ENCODE results near the gene CCL5.

CCL5 gene

GRCh38 chr17:35865412-35866340 is 14.5 kb downstream of the CCL5 start:
- no peak for DNase-seq

- no peak for DNase-seq
These were observed 15.3 kb downstream of the CCL5 start for GRCh38 chr17:35864853-35865252.

GRCh38 chr17:35856603-35857002 is 23.6 kb downstream of the CCL5 start:
- DNase-seq: no peak

- DNase-seq: no peak
These were observed 24.2 kb downstream of the CCL5 start for GRCh38 chr17:35855965-35856364.

GRCh38 chr17:35849469-35850348 is 30.5 kb downstream of the CCL5 start:
- DNase-seq: peak; percentile 39

- DNase-seq: no peak
These were observed 32.4 kb downstream of the CCL5 start for GRCh38 chr17:35847633-35848373.

- DNase-seq: no peak
These were observed 33.2 kb downstream of the CCL5 start for GRCh38 chr17:35847006-35847405.

DNA sequence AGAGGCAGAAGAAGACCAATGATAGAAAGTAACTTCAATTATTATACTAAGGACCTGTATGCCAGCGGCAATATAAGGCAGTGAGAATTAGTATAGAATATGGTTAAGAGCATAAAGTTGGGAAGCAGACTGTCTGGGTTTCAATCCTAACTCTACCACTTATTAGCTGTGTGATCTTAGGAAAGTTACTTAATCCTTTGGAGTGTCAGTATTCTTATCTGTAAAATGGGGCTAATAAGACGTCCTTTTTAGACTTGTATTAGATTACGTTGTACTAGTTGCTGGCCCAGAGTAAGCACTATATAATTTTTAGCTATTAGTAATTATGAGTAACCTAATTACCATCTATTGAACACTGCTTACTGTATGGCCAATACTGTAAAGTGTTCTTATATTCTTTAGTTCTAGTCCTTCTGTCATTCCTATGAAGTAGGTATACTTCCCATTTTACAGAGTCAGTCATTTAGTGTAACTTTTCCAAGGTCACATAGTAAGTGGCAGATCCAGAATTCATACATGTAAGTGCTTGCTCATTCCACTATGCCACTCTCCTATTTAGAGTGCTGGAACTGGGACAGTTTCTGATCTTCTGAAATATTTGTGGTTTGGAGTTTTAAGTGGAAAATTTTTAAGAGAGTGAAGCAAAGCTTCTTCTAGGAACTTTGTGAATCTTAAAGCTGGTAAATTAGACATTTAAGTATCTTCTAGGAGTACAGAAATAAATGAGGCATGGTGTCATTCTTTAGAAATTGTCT is 33.9 kb downstream of the CCL5 start:
- no peak for DNase-seq

GRCh38 chr17:35844547-35844946 is 35.6 kb downstream of the CCL5 start:
- DNase-seq: no peak

DNA sequence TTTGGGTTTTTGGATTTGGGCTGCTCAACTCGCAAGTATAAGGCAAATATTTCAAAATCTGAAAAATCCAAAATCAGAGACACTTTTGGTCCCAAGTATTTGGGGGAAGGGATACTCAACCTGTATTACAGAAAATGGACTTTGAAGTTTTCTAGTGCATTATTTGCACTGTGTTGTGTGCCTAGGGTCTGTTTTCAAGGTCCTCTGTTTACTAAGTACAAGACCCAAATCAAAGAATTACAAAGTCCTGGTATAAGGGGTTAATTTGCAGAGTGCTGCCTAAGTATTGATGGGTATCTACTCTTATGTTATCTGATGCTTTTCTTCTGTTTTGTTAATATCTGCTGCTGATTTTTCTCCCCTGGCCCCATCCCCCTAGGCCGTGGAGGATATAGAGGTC is 36.5 kb downstream of the CCL5 start:
- no peak for DNase-seq

DNA sequence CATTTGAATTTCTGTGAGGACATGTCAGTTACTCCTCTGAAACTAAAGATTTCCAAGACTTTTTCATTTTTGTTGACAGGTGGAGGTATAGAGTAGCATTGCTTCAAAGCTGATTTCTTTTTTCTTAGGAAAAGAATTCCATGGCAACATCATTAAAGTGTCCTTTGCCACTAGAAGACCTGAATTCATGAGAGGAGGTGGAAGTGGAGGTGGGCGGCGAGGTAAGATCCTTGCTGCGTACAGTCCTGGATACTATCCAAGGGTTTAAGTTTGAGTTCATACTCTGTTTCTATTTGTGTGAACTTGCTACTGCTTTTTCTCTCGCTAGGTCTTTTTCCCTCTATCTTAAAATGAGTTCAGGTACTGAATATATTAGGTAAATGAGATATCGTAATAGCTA is 37.9 kb downstream of the CCL5 start:
- DNase-seq: no peak

- no peak for DNase-seq
These were observed 38.7 kb downstream of the CCL5 start for GRCh38 chr17:35841505-35841904.

DNA sequence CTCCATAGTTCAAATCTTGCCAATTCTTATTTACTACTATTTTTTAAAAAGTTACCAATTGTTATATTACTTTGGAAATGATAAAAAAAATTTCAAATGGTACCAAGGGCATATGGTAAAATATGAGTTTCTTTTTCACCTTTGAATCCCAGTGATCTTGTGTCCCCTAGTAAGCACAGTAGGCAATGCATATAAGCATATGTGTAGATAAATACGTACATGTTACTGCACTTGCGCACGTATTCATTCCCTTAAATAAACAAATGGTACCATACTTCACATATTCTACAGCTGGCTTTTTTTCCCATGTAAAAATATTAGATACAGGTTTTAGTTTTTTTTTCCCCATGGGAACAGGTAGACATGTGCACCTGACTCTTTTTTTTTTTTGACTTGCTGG is 39.1 kb downstream of the CCL5 start:
- no peak for DNase-seq

- DNase-seq: no peak
These were observed 55.0 kb downstream of the CCL5 start for GRCh38 chr17:35825206-35825605.
